Liver (tissue), 9 donors: ENCODE measurements around the gene CD79B. TPM values are rescaled to one million over a fixed set of nuclear protein-coding genes. Genes with fewer than 3 reads are reported as not detected.

Experiments
- DNase-seq: peaks from one replicate; pipeline ENCODE4 v3.0.0-alpha.2; 2017; ENCODE audit warnings: low spot score
- H3K27ac ChIP-seq, 2 donors: one replicate each; pipeline ENCODE4 v1.7.0; 2013; ENCODE audit warnings: inconsistent platforms in 2 of 2, low read length in 2 of 2, control low read depth in 1 of 2, low read depth in 1 of 2, mild to moderate bottlenecking in 1 of 2
- H3K27me3 ChIP-seq, 4 donors: one replicate each; pipeline versions ENCODE4 v1.6.1 to v1.7.0; 2013; ENCODE audit warnings: low read length in 3 of 4, inconsistent platforms in 1 of 4, mild to moderate bottlenecking in 1 of 4, moderate library complexity in 1 of 4; ENCODE audit not compliant: control insufficient read depth in 4 of 4, insufficient read depth in 4 of 4
- H3K36me3 ChIP-seq, 4 donors: one replicate each; pipeline versions ENCODE4 v1.6.1 to v1.7.0; 2013; ENCODE audit warnings: low read length in 3 of 4, mild to moderate bottlenecking in 3 of 4, low read depth in 1 of 4, moderate library complexity in 1 of 4; ENCODE audit not compliant: control insufficient read depth in 4 of 4, insufficient read depth in 3 of 4
- H3K4me1 ChIP-seq, 4 donors: one replicate each; pipeline versions ENCODE4 v1.6.1 to v1.7.0; 2013; ENCODE audit warnings: low read length in 3 of 4, mild to moderate bottlenecking in 3 of 4, moderate library complexity in 1 of 4; ENCODE audit not compliant: control insufficient read depth in 4 of 4, insufficient read depth in 4 of 4
- H3K4me3 ChIP-seq, 3 donors: one replicate each; pipeline versions ENCODE4 v1.6.1 to v1.7.0; 2013; ENCODE audit warnings: low read length in 3 of 3, control low read depth in 1 of 3, low read depth in 1 of 3, mild to moderate bottlenecking in 1 of 3
- H3K9ac ChIP-seq, 2 donors: one replicate each; pipeline ENCODE4 v1.7.0; 2013; ENCODE audit warnings: low read length in 2 of 2, mild to moderate bottlenecking in 2 of 2, moderate library complexity in 2 of 2, control low read depth in 1 of 2, low read depth in 1 of 2
- H3K9me3 ChIP-seq, 4 donors: one replicate each; pipeline versions ENCODE4 v1.6.1 to v1.7.0; 2013; ENCODE audit warnings: low read length in 3 of 4; ENCODE audit not compliant: control insufficient read depth in 4 of 4
- EGR1 ChIP-seq, 2 donors: IDR thresholded peaks; 2 replicates each; pipeline ENCODE4 v1.6.1; 2016 to 2018; ENCODE audit warnings: antibody characterized with exemption in 2 of 2, low read depth in 2 of 2
- FOXA2 ChIP-seq: IDR thresholded peaks from 2 replicates; pipeline ENCODE4 v1.6.1; 2016; ENCODE audit warnings: antibody characterized with exemption
- GABPA ChIP-seq, 2 donors: IDR thresholded peaks in 1 of 2; conservative IDR thresholded peaks in 1 of 2; 2 replicates each; pipeline ENCODE4 v1.6.1; 2016; ENCODE audit warnings: antibody characterized with exemption in 2 of 2, mild to moderate bottlenecking in 1 of 2, moderate library complexity in 1 of 2
- HNF4A ChIP-seq, 2 donors: conservative IDR thresholded peaks; 2 replicates each; pipeline ENCODE4 v1.6.1; 2016; ENCODE audit warnings: antibody characterized with exemption in 2 of 2, mild to moderate bottlenecking in 2 of 2
- HNF4G ChIP-seq: IDR thresholded peaks from 2 replicates; pipeline ENCODE4 v1.6.1; 2016; ENCODE audit warnings: antibody characterized with exemption
- JUND ChIP-seq, 2 donors: IDR thresholded peaks; 2 replicates each; pipeline ENCODE4 v1.6.1; 2016; ENCODE audit warnings: antibody characterized with exemption in 2 of 2
- NR2F2 ChIP-seq: IDR thresholded peaks from 2 replicates; pipeline ENCODE4 v1.6.1; 2016; ENCODE audit warnings: antibody characterized with exemption
- RAD21 ChIP-seq, 2 donors: IDR thresholded peaks; 2 replicates each; pipeline ENCODE4 v1.6.1; 2016; ENCODE audit warnings: antibody characterized with exemption in 2 of 2, mild to moderate bottlenecking in 2 of 2
- RXRA ChIP-seq, 2 donors: IDR thresholded peaks; 2 replicates each; pipeline ENCODE4 v1.6.1; 2017 to 2018; ENCODE audit warnings: antibody characterized with exemption in 2 of 2, mild to moderate bottlenecking in 1 of 2
- TAF1 ChIP-seq: conservative IDR thresholded peaks from 2 replicates; pipeline ENCODE4 v1.6.1; 2016; ENCODE audit warnings: antibody characterized with exemption, mild to moderate bottlenecking
- YY1 ChIP-seq: IDR thresholded peaks from 2 replicates; pipeline ENCODE4 v1.6.1; 2016; ENCODE audit warnings: antibody characterized with exemption, mild to moderate bottlenecking
- WGBS: extraction: QIAGEN DNeasy Blood & Tissue Kit; methylation state at CpG from one replicate; pipeline ENCODE4 v1.1.7; 2013; 5-methylcytosine and 5-hydroxymethylcytosine counted together
- polyA plus RNA-seq, 2 donors: library from polyadenylated mRNA; stranded (reverse) in 1 of 2; unstranded in 1 of 2; fragments of 200-250 nt in 1 of 2; fragments of >200 nt in 1 of 2; fragmentation: Nextera tagmentation in 1 of 2; extraction: Ambion mirVana in 1 of 2; gene quantifications; one replicate each; pipeline versions ENCODE4 v1.2.1 to v1.2.3, GENCODE V29; 2013 to 2015
- total RNA-seq, 2 donors: library from RNA; depleted of rRNA; stranded (reverse); fragments of >200 nt; gene quantifications; one replicate each; pipeline ENCODE4 v1.2.3, GENCODE V29; 2014
- TF ChIP-seq, protein P1 (sequence below): IDR thresholded peaks from 2 replicates; pipeline ENCODE4 v1.6.1; 2016; ENCODE audit warnings: antibody characterized with exemption
- TF ChIP-seq, protein P2 (sequence below): fragments of 150-350 bp; IDR thresholded peaks from 2 replicates; pipeline ENCODE4 v1.5.1; 2017; ENCODE audit warnings: improper control_type of control experiment, low read depth, low read length; ENCODE audit not compliant: missing input control
- TF ChIP-seq, protein P3 (sequence below): IDR thresholded peaks from 2 replicates; pipeline ENCODE4 v1.6.1; 2016; ENCODE audit warnings: antibody characterized with exemption
- TF ChIP-seq, protein P4 (sequence below): IDR thresholded peaks from 2 replicates; pipeline ENCODE4 v1.6.1; 2016; ENCODE audit warnings: antibody characterized with exemption
- donor health status: healthy.
- donor health status: healthy.
- donor health status: healthy.
- donor health status: healthy.
- donor health status: healthy.

The CD79B gene
- total and polyA plus RNA-seq, 4 donors: 1.3 to 6.5 (median 3.5) TPM

DNA sequence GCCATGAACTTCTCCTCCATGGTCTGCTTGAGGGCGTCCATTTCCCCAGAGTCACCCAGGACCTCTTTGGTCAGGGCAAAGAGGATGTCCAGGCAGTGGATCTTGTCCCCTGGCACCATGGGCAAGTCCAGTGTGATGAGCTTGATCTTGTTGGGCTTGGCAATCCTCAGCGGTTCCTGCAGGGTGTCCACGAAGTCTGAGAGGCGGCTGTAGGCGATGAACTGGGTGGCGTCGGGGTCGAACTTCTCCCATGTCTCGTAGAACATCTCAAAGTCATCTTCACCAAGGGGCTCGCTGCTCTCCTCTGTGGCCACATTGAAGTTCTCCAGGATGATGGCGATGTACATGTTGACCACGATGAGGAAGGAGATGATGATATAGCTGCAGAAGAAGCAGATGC, 9.0 kb upstream of the CD79B start:
- no peaks in the 10 kb centered on the region for H3K4me1 ChIP-seq
- no peaks in the 10 kb centered on the region for H3K36me3 ChIP-seq
- H3K9me3 ChIP-seq: no peaks in the 10 kb centered on the region
- H3K9ac ChIP-seq: no peak overlapping the region
- no peak for DNase-seq
- no peaks in the 10 kb centered on the region for H3K27me3 ChIP-seq
- WGBS: 93% methylated on average over 12 of the region's 12 CpGs
- H3K4me3 ChIP-seq: no peak overlapping the region
- TF ChIP-seq, protein P1, sequence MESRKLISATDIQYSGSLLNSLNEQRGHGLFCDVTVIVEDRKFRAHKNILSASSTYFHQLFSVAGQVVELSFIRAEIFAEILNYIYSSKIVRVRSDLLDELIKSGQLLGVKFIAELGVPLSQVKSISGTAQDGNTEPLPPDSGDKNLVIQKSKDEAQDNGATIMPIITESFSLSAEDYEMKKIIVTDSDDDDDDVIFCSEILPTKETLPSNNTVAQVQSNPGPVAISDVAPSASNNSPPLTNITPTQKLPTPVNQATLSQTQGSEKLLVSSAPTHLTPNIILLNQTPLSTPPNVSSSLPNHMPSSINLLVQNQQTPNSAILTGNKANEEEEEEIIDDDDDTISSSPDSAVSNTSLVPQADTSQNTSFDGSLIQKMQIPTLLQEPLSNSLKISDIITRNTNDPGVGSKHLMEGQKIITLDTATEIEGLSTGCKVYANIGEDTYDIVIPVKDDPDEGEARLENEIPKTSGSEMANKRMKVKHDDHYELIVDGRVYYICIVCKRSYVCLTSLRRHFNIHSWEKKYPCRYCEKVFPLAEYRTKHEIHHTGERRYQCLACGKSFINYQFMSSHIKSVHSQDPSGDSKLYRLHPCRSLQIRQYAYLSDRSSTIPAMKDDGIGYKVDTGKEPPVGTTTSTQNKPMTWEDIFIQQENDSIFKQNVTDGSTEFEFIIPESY: no peak
- H3K27ac ChIP-seq: no peak overlapping the region

DNA sequence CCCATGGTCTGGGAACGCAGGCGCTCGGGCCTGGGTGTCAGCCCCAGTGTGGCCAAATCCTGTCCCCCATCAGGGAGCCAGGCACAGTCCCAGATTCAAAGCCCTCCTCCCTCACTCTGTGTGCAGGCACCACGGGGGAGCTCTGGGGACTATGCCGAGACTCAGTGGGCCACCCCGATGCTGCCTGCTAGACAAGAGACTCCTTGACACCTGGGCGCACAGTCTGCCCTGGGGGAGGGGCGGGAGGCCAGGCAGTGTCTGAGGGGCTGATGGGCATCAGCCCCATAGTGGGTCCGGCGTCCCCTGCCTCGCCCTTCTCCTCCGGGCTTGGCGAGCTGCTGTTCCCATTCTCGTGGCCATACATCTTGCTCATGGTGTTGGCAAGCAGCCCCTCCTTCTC, 8.5 kb upstream of the CD79B start:
- H3K36me3 ChIP-seq: no peaks in the 10 kb centered on the region
- no peak overlapping the region for H3K4me3 ChIP-seq
- no peak overlapping the region for H3K9ac ChIP-seq
- no peaks in the 10 kb centered on the region for H3K9me3 ChIP-seq
- no peak overlapping the region for H3K27ac ChIP-seq
- TF ChIP-seq GABPA (IDR thresholded peaks at IDR 0.05 in 1 of 2, conservative IDR thresholded peaks at IDR 0.05 in 1 of 2) (no peak), RXRA (IDR thresholded peaks at IDR 0.05) (no peak), TAF1 (no peak)
- TF ChIP-seq, protein P2, sequence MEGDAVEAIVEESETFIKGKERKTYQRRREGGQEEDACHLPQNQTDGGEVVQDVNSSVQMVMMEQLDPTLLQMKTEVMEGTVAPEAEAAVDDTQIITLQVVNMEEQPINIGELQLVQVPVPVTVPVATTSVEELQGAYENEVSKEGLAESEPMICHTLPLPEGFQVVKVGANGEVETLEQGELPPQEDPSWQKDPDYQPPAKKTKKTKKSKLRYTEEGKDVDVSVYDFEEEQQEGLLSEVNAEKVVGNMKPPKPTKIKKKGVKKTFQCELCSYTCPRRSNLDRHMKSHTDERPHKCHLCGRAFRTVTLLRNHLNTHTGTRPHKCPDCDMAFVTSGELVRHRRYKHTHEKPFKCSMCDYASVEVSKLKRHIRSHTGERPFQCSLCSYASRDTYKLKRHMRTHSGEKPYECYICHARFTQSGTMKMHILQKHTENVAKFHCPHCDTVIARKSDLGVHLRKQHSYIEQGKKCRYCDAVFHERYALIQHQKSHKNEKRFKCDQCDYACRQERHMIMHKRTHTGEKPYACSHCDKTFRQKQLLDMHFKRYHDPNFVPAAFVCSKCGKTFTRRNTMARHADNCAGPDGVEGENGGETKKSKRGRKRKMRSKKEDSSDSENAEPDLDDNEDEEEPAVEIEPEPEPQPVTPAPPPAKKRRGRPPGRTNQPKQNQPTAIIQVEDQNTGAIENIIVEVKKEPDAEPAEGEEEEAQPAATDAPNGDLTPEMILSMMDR: no peak
- DNase-seq: no peak
- H3K27me3 ChIP-seq: no peaks in the 10 kb centered on the region
- whole genome bisulfite sequencing: 96% methylated on average over 14 of the region's 14 CpGs
- no peaks in the 10 kb centered on the region for H3K4me1 ChIP-seq

DNA sequence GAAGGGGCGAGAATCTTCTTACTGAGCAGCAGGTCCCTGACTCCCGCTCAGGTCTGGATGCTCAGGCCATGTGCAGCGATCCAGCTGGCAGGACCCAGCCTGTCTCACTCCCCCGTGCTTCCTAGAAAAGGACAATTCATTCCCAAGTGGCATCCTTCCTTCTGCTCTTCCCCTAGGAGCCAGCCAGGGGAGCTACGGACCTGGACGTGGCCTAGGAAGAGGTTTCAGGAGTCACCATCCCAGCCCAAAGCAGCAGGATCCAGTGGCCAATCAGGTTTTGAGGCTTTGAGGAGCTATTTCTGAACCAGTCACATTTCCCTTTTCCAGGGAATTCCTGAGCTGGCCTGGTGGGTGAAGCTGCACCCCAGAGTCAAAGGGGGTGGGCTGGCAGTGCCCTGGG, 7.8 kb upstream of the CD79B start:
- Histone ChIP-seq H3K4me1 (no peaks in the 10 kb centered on the region), H3K27me3 (no peaks in the 10 kb centered on the region), H3K27ac (no peak overlapping the region), H3K9me3 (no peaks in the 10 kb centered on the region), H3K4me3 (no peak overlapping the region), H3K36me3 (no peaks in the 10 kb centered on the region), H3K9ac (no peak overlapping the region)
- TF ChIP-seq NR2F2: no peak
- TF ChIP-seq, protein P1: no peak
- TF ChIP-seq RAD21 (IDR thresholded peaks at IDR 0.05): no peak
- no peak for TF ChIP-seq FOXA2
- no peak for TF ChIP-seq TAF1
- no peak for TF ChIP-seq EGR1 (IDR thresholded peaks at IDR 0.05; ENCODE audit: low read depth in 2 of 2)
- TF ChIP-seq, protein P3, sequence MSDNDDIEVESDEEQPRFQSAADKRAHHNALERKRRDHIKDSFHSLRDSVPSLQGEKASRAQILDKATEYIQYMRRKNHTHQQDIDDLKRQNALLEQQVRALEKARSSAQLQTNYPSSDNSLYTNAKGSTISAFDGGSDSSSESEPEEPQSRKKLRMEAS: no peak
- no peak for TF ChIP-seq JUND (IDR thresholded peaks at IDR 0.05)
- TF ChIP-seq, protein P4, sequence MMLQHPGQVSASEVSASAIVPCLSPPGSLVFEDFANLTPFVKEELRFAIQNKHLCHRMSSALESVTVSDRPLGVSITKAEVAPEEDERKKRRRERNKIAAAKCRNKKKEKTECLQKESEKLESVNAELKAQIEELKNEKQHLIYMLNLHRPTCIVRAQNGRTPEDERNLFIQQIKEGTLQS: no peak
- TF ChIP-seq HNF4G: no peak
- TF ChIP-seq HNF4A (conservative IDR thresholded peaks at IDR 0.05): no peak
- no peak for TF ChIP-seq YY1
- WGBS: 91% methylated on average over 6 of the region's 6 CpGs
- DNase-seq: no peak
